ENCODE data around the gene CPNE4. TPM values are rescaled to one million over a fixed set of nuclear protein-coding genes. Genes with fewer than 3 reads are reported as not detected.
"Not testable (repeated sequence)": the region's sequence is repeated elsewhere in the genome, so short reads cannot be mapped to it uniquely, and the experiment has no call there.

The CPNE4 gene
- total RNA-seq, 4 donors from 2014 or later = 0.79 TPM; not detected in 3

DNA sequence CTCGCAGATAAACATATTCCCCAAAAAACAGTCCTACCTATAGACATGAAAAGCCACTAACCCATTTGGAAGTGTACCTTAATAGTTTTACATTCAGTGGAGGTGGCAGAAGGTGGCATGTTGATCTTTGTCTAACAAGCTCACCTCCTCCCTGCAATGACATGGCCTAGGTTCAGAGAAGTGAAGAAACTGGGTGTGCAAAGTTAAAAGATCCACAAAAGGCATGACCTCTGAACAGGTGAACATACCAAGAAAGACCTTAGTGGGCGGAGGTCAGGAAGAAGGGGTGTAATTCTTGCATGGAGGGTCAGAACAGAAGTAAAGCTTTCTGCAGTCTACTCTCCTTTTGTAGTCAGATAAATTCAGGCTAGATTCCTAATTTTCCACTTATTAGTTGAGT is 532.9 kb downstream of the CPNE4 start:
- TF ChIP-seq, protein P1, sequence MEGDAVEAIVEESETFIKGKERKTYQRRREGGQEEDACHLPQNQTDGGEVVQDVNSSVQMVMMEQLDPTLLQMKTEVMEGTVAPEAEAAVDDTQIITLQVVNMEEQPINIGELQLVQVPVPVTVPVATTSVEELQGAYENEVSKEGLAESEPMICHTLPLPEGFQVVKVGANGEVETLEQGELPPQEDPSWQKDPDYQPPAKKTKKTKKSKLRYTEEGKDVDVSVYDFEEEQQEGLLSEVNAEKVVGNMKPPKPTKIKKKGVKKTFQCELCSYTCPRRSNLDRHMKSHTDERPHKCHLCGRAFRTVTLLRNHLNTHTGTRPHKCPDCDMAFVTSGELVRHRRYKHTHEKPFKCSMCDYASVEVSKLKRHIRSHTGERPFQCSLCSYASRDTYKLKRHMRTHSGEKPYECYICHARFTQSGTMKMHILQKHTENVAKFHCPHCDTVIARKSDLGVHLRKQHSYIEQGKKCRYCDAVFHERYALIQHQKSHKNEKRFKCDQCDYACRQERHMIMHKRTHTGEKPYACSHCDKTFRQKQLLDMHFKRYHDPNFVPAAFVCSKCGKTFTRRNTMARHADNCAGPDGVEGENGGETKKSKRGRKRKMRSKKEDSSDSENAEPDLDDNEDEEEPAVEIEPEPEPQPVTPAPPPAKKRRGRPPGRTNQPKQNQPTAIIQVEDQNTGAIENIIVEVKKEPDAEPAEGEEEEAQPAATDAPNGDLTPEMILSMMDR (IDR thresholded peaks at IDR 0.05) = no peak
- ATAC-seq (ENCODE audit: low FRiP score) = no peak
- DNase-seq (ENCODE audit: low spot score) = no peak

DNA sequence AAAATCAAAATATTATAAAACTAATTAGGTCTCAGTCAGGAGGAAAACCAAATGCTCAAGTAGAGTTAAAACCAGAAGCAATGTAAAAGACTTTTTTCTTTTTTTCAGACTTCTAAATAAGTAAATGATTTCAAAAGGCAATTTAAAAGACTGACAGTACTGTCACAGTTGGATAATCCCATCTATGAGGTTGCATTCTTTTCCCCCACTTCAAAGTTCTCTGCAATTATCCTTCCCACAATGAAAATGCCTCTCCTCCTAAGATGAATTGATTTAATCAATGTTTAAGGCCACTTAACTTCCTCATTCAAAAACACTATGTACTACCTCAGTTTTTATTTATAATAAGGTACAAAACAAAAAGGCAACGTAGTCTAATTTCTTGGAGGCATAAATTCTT is 540.1 kb downstream of the CPNE4 start:
- TF ChIP-seq, protein P1 (IDR thresholded peaks at IDR 0.05) = no peak
- ATAC-seq (ENCODE audit: low FRiP score) (no peak), DNase-seq (ENCODE audit: low spot score) (no peak)

DNA sequence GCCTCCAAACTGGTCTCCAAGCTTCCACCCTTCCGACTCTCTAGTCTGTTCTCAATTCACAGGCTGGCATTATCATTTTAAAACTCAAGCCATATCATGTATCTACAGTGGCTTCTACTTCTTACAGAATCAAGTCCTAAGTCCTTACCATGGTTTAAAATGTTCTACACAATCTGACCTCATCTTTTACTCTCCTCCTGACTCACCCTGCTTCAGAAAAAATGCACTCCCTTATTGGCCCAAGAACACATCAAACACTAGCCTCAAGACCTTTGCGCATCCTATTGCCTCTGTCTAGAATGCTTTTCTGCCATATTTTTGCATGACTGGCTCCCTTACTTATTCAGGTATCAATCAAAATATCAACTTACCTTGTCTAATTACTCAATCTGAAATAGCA is 543.0 kb downstream of the CPNE4 start:
- TF ChIP-seq, protein P1 (IDR thresholded peaks at IDR 0.05) = no peak
- ATAC-seq (ENCODE audit: low FRiP score) = no peak

GRCh38 chr3:131491084-131491483 is 543.7 kb downstream of the CPNE4 start:
- DNase-seq (ENCODE audit: low spot score) (no peak), ATAC-seq (ENCODE audit: low FRiP score) (no peak)
- TF ChIP-seq, protein P1 (IDR thresholded peaks at IDR 0.05) = no peak

More for the DNA sequence above, 543.0 kb downstream of the CPNE4 start:
- DNase-seq (ENCODE audit: low spot score) = no peak

- ATAC-seq (ENCODE audit: low FRiP score); DNase-seq (ENCODE audit: low spot score): not testable (repeated sequence)
Measured at GRCh38 chr3:131486545-131486944, 548.3 kb downstream of the CPNE4 start.

GRCh38 chr3:131485119-131485518 is 549.7 kb downstream of the CPNE4 start:
- ATAC-seq (ENCODE audit: low FRiP score) (no peak), DNase-seq (ENCODE audit: low spot score) (no peak)
- TF ChIP-seq, protein P1 (IDR thresholded peaks at IDR 0.05) = no peak

DNA sequence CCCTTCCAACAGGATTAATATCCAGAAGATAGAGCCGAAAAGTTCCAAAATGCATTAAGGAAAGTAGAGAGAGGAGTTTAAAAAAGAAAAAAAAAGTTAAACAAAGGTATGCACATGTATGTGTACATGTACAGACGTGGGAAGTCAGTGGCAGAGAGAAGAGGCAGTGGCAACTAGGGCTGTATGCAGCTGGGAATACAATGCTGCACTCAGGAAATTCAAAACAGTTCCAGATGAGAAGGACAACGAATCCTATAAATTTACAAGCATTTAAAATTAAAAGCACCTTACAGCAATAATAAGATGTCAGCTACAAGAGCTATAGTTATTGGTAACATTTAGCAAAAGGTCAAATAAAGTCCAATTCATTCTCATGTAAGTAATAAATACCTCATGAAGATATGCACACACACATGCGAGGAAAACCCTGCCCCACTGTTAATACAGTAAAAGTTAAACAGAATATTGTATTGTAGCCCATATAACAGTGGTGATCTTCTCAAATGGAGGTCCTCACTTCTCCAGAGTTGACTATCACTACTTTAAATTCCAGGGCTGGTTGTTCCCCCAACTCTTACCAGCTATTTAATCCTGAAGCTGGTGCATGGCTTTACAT is 550.2 kb downstream of the CPNE4 start:
- TF ChIP-seq, protein P1 (IDR thresholded peaks at IDR 0.05) = no peak
- DNase-seq (ENCODE audit: low spot score) (no peak), ATAC-seq (ENCODE audit: low FRiP score) (no peak)

Small RNAs within 50 kb of the gene (small RNA-seq; reads per million reads assigned to genes)
- not detected for gene AC107027.2
- not detected for gene MIR5704
